AG08395 (cell line): ENCODE data around the gene PRKACA.
"Not testable (repeated sequence)": the region's sequence is repeated elsewhere in the genome, so short reads cannot be mapped to it uniquely, and the experiment has no call there.

ENCODE experiments used
- DNase-seq: peaks from one replicate; pipeline ENCODE4 v3.0.0; 2012; ENCODE audit warnings: mixed read lengths, low spot score

The PRKACA gene

GRCh38 chr19:14048443-14049153, 69.0 kb downstream of the PRKACA start:
- DNase-seq = peak; percentile 45

- not testable (repeated sequence) for DNase-seq
These were observed 69.7 kb downstream of the PRKACA start for GRCh38 chr19:14047866-14048265.

- DNase-seq = peak; percentile 84
These were observed 74.6 kb downstream of the PRKACA start for GRCh38 chr19:14042659-14043608.
